Right lobe of liver (tissue), 6 donors: Measurements from ENCODE around the gene FAM47E. TPM values are rescaled to one million over a fixed set of nuclear protein-coding genes. Genes with fewer than 3 reads are reported as not detected.

ENCODE experiments used
- ATAC-seq, 4 donors: fragments of 200-7000 bp; cut with Tn5 transposase; one replicate each; pipeline ENCODE4 v1.9.1; 2020; ENCODE audit warnings: mild to moderate bottlenecking in 4 of 4, moderate library complexity in 4 of 4
- DNase-seq, 3 donors: peaks; one replicate each; pipeline ENCODE4 v3.0.0-alpha.2; 2020
- H3K27ac ChIP-seq, 3 donors: fragments of 200-600 bp; one replicate each; pipeline ENCODE4 v1.8.0; 2022
- H3K27me3 ChIP-seq, 2 donors: fragments of 200-600 bp; one replicate each; pipeline ENCODE4 v1.8.0; 2022
- H3K36me3 ChIP-seq, 4 donors: fragments of 200-600 bp; sonication (generic) in 1 of 4; one replicate each; pipeline versions ENCODE4 v1.5.1 to v1.8.0; 2017 to 2022; ENCODE audit warnings: control low read depth in 1 of 4
- H3K4me1 ChIP-seq, 4 donors: fragments of 200-600 bp; sonication (generic) in 1 of 4; one replicate each; pipeline versions ENCODE4 v1.5.1 to v1.8.0; 2017 to 2022; ENCODE audit warnings: control low read depth in 1 of 4
- H3K4me3 ChIP-seq, 3 donors: fragments of 200-600 bp; one replicate each; pipeline ENCODE4 v1.8.0; 2022
- H3K9me3 ChIP-seq, 4 donors: fragments of 200-600 bp; sonication (generic) in 1 of 4; one replicate each; pipeline versions ENCODE4 v1.5.1 to v1.8.0; 2017 to 2022; ENCODE audit warnings: control low read depth in 1 of 4
- CTCF ChIP-seq, 4 donors: fragments of 200-600 bp in 3 of 4; fragments of 450-650 bp in 1 of 4; IDR thresholded peaks; one replicate each; pipeline versions ENCODE4 v1.5.1 to v1.8.0; 2016 to 2022; ENCODE audit warnings: antibody characterized with exemption in 4 of 4, mild to moderate bottlenecking in 2 of 4
- POLR2A ChIP-seq: fragments of 450-650 bp; IDR thresholded peaks from one replicate; pipeline ENCODE4 v1.6.1; 2017; ENCODE audit warnings: antibody characterized with exemption, mild to moderate bottlenecking
- WGBS: methylation state at CpG from one replicate; pipeline ENCODE4 v1.1.6; 2018; ENCODE audit warnings: low coverage, low lambda C conversion rate; ENCODE audit not compliant: insufficient coverage; ENCODE audit errors: missing lambda C conversion rate; 5-methylcytosine and 5-hydroxymethylcytosine counted together
- intact Hi-C, 2 donors: fragments of 100-400 bp; cut with DNase I; formaldehyde crosslinking; loops; one replicate each; pipeline versions ENCODE4 v1.11.2 to v1.14.1; 2022
- total RNA-seq, 6 experiments: library from RNA; depleted of rRNA in 2 of 6; stranded (reverse); fragments of >200 nt in 2 of 6; fragmentation: NEBNext Ultra II Directional in 3 of 6; extraction: Animal tissue kit (Norgen Biotek cat#: 25700) in 3 of 6; gene quantifications; one replicate each; pipeline versions ENCODE4 v1.1.0 to v1.2.4, GENCODE V29; 2016 to 2023
- donor health status: DM: no; HTN: yes; CAD: no.
- donor health status: DM: no; HTN: no; CAD: no.
- donor health status: DM: no; HTN: no; CAD: no.
- donor health status: DM: no; HTN: yes; CAD: no.
- donor health status: DM: no; HTN: yes; CAD: no.

FAM47E gene
- total RNA-seq, 6 experiments from 2014 or later, result 1.2 to 5.0 (median 2.9) TPM

- TF ChIP-seq POLR2A (no peak), CTCF (IDR thresholded peaks at IDR 0.05) (no peak)
- DNase-seq, result no peak
- Histone ChIP-seq H3K4me1 (peaks cover 0 to 34% (median 4%) of the 10 kb centered on the region in 4 donors), H3K27ac (peak overlapping the region; percentile 95 to 99 (median 99)), H3K27me3 (no peaks in the 10 kb centered on the region), H3K9me3 (no peaks in the 10 kb centered on the region), H3K4me3 (peak overlapping the region; percentile 65 to 89 (median 68)), H3K36me3 (peaks cover 0 to 13% (median 5%) of the 10 kb centered on the region in 4 donors)
- ATAC-seq, result no peak
- intact Hi-C loops, result loop anchor here in 1 of 2 donors (10.0 kb wide), 1 partner anchor 90 kb away; the partner anchor contains the start of gene SCARB2
- WGBS, result 40% methylated on average over 7 of the region's 7 CpGs
Observed at GRCh38 chr4:76305033-76305687, 53.6 kb downstream of the FAM47E start.

GRCh38 chr4:76305971-76306881, 54.7 kb downstream of the FAM47E start, which contains the start of gene STBD1:
Gene STBD1 (plus strand): TSS chr4:76306733. CDS start chr4:76306770, 37 bp downstream.
- ATAC-seq (peak; percentile 70 to 84 (median 79)), DNase-seq (peak; percentile 94 to 97 (median 95))
- peak within 1 kb of the TSS; percentile 65 to 89 (median 68) for H3K4me3 ChIP-seq
- peaks cover 0 to 32% (median 4%) of the 10 kb centered on the region in 4 donors for H3K4me1 ChIP-seq
- WGBS, result 0% methylated on average over 28 of the region's 85 CpGs
- H3K9me3 ChIP-seq, result no peaks in the 10 kb centered on the region
- H3K36me3 ChIP-seq, result peaks cover 0 to 13% (median 8%) of the 10 kb centered on the region in 4 donors
- intact Hi-C loops, result loop anchor here in 1 of 2 donors (10.0 kb wide), 1 partner anchor 91 kb away; the partner anchor contains the start of gene SCARB2
- peak within 1 kb of the TSS; percentile 95 to 99 (median 99) for H3K27ac ChIP-seq
- TF ChIP-seq POLR2A, result peak; percentile 87
- TF ChIP-seq CTCF (IDR thresholded peaks at IDR 0.05), result peak in 1 of 4 donors; percentile 5
- no peaks in the 10 kb centered on the region for H3K27me3 ChIP-seq

- peaks cover 0 to 24% (median 1%) of the 10 kb centered on the region in 4 donors for H3K4me1 ChIP-seq
- DNase-seq (peak; percentile 67 to 81 (median 78)), ATAC-seq (peak; percentile 28 to 45 (median 32))
- peaks cover 0 to 13% (median 8%) of the 10 kb centered on the region in 4 donors for H3K36me3 ChIP-seq
- TF ChIP-seq CTCF (IDR thresholded peaks at IDR 0.05), result peak in 3 of 4 donors; percentile 20 to 47 (median 28)
- no peak for TF ChIP-seq POLR2A
- H3K27me3 ChIP-seq, result no peaks in the 10 kb centered on the region
- intact Hi-C loops, result loop anchor here in 1 of 2 donors (10.0 kb wide), 1 partner anchor 92 kb away; the partner anchor contains the start of gene SCARB2
- no peaks in the 10 kb centered on the region for H3K9me3 ChIP-seq
- peak overlapping the region; percentile 95 to 99 (median 99) for H3K27ac ChIP-seq
- H3K4me3 ChIP-seq, result peak overlapping the region; percentile 65 to 89 (median 68)
- WGBS, result 2% methylated on average over 7 of the region's 37 CpGs
Observed at GRCh38 chr4:76306882-76307659, 55.5 kb downstream of the FAM47E start.

GRCh38 chr4:76307660-76308014, 56.1 kb downstream of the FAM47E start:
- Histone ChIP-seq H3K4me1 (peaks cover 0 to 24% (median 0%) of the 10 kb centered on the region in 4 donors), H3K27ac (peak overlapping the region; percentile 95 to 99 (median 99)), H3K9me3 (no peaks in the 10 kb centered on the region), H3K27me3 (no peaks in the 10 kb centered on the region), H3K4me3 (peak overlapping the region; percentile 65 to 89 (median 68)), H3K36me3 (peaks cover 0 to 13% (median 8%) of the 10 kb centered on the region in 4 donors)
- intact Hi-C loops, result loop anchor here in 1 of 2 donors (10.0 kb wide), 1 partner anchor 93 kb away; the partner anchor contains the start of gene SCARB2
- DNase-seq, result peak; percentile 64 to 85 (median 70)
- TF ChIP-seq POLR2A (no peak), CTCF (IDR thresholded peaks at IDR 0.05) (no peak)
- WGBS, result 6% methylated on average over 4 of the region's 4 CpGs
- peak in 3 of 4 donors; percentile 1 for ATAC-seq
